DND-41 (cell line): ENCODE data around the gene LRRC27.

Experiments
- ATAC-seq: fragments of 200-7000 bp; cut with Tn5 transposase; 3 replicates; pipeline ENCODE4 v1.9.1; 2021; ENCODE audit warnings: low read depth; ENCODE audit not compliant: insufficient read depth
- DNase-seq: peaks from one replicate; pipeline ENCODE4 v3.0.0-alpha.2; 2020
- H2AFZ ChIP-seq: 2 replicates; pipeline ENCODE4 v1.6.0; 2012; ENCODE audit warnings: low read depth, low read length
- H3K27ac ChIP-seq: 2 replicates; pipeline ENCODE4 v1.5.1; 2012; ENCODE audit warnings: low read length, inconsistent platforms
- H3K27me3 ChIP-seq: fragments of 200-600 bp; sonication (generic); 2 replicates; pipeline ENCODE4 v1.6.0; 2012; ENCODE audit warnings: low read length, mild to moderate bottlenecking, inconsistent platforms; ENCODE audit not compliant: insufficient read depth, poor library complexity
- H3K36me3 ChIP-seq: 2 replicates; pipeline ENCODE4 v1.5.1; 2012; ENCODE audit warnings: low read length, inconsistent platforms; ENCODE audit not compliant: insufficient read depth
- H3K4me1 ChIP-seq: 2 replicates; pipeline ENCODE4 v1.5.1; 2012; ENCODE audit warnings: mild to moderate bottlenecking, low read length; ENCODE audit not compliant: insufficient read depth
- H3K4me2 ChIP-seq: 2 replicates; pipeline ENCODE4 v1.6.0; 2012; ENCODE audit warnings: mild to moderate bottlenecking, moderate library complexity, low read length, inconsistent platforms; ENCODE audit not compliant: insufficient read depth
- H3K4me3 ChIP-seq, 2 experiments: fragments of 200-600 bp in 1 of 2; shearing (Covaris generic) in 1 of 2; 2 replicates each; pipeline ENCODE4 v1.5.1; 2012 to 2016; ENCODE audit warnings: inconsistent platforms in 2 of 2, low read length in 2 of 2, mild to moderate bottlenecking in 2 of 2, low read depth in 1 of 2, moderate library complexity in 1 of 2
- H3K79me2 ChIP-seq: 2 replicates; pipeline ENCODE4 v1.6.0; 2012; ENCODE audit warnings: low read length, inconsistent platforms; ENCODE audit not compliant: insufficient read depth
- H3K9ac ChIP-seq: 2 replicates; pipeline ENCODE4 v1.6.0; 2012; ENCODE audit warnings: low read depth, mild to moderate bottlenecking, inconsistent platforms, low read length, moderate library complexity
- H3K9me3 ChIP-seq: 2 replicates; pipeline ENCODE4 v1.5.1; 2012; ENCODE audit warnings: low read length, moderate library complexity, mild to moderate bottlenecking, inconsistent platforms; ENCODE audit not compliant: insufficient read depth, severe bottlenecking
- H4K20me1 ChIP-seq: 2 replicates; pipeline ENCODE4 v1.6.0; 2012; ENCODE audit warnings: low read length; ENCODE audit not compliant: insufficient read depth
- EZH2 ChIP-seq: IDR thresholded peaks from 3 replicates; pipeline ENCODE4 v1.6.1; 2012; ENCODE audit warnings: borderline replicate concordance, low read depth, mild to moderate bottlenecking, moderate library complexity, low read length, inconsistent platforms; ENCODE audit not compliant: severe bottlenecking
- TF ChIP-seq, protein P1 (sequence below): IDR thresholded peaks from 2 replicates; pipeline ENCODE4 v1.5.1; 2012; ENCODE audit warnings: borderline replicate concordance, low read length, moderate library complexity, mild to moderate bottlenecking; ENCODE audit not compliant: poor library complexity, severe bottlenecking; ENCODE audit errors: extremely low read depth

LRRC27 gene

DNA sequence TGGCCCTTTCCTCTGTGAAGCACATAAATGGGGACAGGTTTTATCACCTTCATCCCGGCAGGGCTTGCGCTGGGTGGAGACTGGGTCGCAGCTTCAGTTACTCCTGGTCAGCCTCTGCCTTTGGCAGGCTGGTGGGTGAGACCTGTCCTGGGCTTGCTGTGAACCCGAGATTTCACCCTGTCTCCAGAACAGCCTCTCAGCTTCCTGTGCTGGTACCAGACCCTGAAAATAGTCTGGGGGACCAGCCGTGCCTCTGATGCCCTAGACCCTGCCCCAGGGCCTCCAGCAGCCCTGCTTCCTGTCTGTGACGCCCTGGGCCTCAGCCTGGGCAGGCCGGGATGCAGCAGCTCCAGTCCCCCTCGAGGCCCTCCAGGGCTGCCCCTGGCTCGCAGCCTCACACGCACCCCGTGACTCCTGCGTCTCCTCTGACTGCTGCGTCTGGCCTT is 51.8 kb downstream of the LRRC27 start:
- Histone ChIP-seq H3K4me3 (no peak overlapping the region), H3K9ac (no peak overlapping the region), H3K4me1 (peaks cover 6% of the 10 kb centered on the region), H3K79me2 (no peaks in the 10 kb centered on the region), H3K9me3 (no peaks in the 10 kb centered on the region), H3K27me3 (no peaks in the 10 kb centered on the region), H3K4me2 (no peak overlapping the region), H2AFZ (no peak overlapping the region), H4K20me1 (0 out of 2 replicates have a peak, but pooled peaks cover 5% of the 10 kb centered on the region), H3K27ac (no peak overlapping the region), H3K36me3 (no peaks in the 10 kb centered on the region)
- ATAC-seq (no peak), DNase-seq (no peak)
- no peak for TF ChIP-seq EZH2
- TF ChIP-seq, protein P1, sequence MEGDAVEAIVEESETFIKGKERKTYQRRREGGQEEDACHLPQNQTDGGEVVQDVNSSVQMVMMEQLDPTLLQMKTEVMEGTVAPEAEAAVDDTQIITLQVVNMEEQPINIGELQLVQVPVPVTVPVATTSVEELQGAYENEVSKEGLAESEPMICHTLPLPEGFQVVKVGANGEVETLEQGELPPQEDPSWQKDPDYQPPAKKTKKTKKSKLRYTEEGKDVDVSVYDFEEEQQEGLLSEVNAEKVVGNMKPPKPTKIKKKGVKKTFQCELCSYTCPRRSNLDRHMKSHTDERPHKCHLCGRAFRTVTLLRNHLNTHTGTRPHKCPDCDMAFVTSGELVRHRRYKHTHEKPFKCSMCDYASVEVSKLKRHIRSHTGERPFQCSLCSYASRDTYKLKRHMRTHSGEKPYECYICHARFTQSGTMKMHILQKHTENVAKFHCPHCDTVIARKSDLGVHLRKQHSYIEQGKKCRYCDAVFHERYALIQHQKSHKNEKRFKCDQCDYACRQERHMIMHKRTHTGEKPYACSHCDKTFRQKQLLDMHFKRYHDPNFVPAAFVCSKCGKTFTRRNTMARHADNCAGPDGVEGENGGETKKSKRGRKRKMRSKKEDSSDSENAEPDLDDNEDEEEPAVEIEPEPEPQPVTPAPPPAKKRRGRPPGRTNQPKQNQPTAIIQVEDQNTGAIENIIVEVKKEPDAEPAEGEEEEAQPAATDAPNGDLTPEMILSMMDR = no peak

DNA sequence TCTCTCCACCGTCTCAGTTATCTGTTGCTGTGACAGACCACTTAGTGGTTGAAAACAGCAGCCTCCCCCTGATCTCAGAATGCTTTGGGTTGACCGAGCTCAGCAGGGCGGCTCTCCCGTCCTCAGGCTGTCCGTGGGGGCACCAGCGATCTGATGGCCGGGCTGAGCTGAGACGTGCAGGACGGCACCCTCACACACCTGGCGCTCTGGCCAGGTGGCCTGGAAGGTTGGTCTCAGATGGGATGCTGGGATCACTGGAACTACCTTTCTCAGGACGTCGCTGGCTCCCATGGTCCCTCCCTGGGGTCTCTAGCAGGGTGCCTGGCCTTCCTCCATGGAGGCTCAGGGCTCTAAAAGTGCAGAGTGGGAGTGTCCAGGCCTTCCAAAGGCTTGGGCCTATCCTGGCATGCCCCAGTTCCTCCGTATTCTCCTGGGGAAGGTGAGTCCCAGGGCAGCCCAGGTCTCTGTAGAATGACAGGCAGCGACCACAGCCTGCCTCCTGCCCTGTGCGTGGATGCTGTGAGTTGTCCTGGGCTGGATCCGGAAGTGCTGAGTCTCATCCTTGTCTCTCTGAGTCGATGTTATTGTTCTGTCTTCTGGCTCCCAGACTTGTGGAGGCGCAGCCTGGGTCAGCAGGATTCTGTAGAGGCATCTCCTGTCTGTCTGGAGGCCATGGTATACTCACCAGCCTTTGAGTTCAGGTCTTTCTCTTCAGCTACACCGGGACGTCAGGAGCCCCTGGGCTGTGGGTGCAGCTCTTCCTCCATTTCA is 52.8 kb downstream of the LRRC27 start:
- no peak overlapping the region for H3K27ac ChIP-seq

DNA sequence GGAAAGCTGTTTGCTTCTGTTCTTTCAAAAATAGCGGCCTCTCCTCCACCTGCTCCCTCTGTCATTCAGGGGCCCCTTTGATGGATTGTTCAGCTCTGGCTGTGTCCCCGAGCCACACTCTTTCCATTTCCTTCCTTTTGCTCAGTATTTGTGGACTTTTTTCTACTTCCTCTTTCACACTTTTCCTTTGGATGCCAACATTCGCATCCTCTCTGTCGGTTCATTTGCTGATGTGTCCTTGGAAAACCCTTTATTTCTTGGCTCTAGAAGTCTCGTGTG is 53.3 kb downstream of the LRRC27 start:
- Histone ChIP-seq H3K9me3 (no peaks in the 10 kb centered on the region), H4K20me1 (0 out of 2 replicates have a peak, but pooled peaks cover 5% of the 10 kb centered on the region), H2AFZ (no peak overlapping the region), H3K4me3 (no peak overlapping the region), H3K4me2 (no peak overlapping the region), H3K27ac (no peak overlapping the region), H3K27me3 (no peaks in the 10 kb centered on the region), H3K4me1 (peaks cover 6% of the 10 kb centered on the region), H3K79me2 (no peaks in the 10 kb centered on the region), H3K36me3 (no peaks in the 10 kb centered on the region), H3K9ac (no peak overlapping the region)
- TF ChIP-seq, protein P1 = no peak
- TF ChIP-seq EZH2 = no peak
- DNase-seq (no peak), ATAC-seq (no peak)

More for the DNA sequence above, 52.8 kb downstream of the LRRC27 start:
- no peak overlapping the region for H2AFZ ChIP-seq
- H3K27me3 ChIP-seq = no peaks in the 10 kb centered on the region
- DNase-seq (no peak), ATAC-seq (no peak)
- no peaks in the 10 kb centered on the region for H3K9me3 ChIP-seq
- TF ChIP-seq EZH2 = no peak
- TF ChIP-seq, protein P1 = no peak
- H3K9ac ChIP-seq = no peak overlapping the region
- H3K4me1 ChIP-seq = peaks cover 6% of the 10 kb centered on the region
- no peak overlapping the region for H3K4me2 ChIP-seq
- no peaks in the 10 kb centered on the region for H3K79me2 ChIP-seq
- 0 out of 2 replicates have a peak, but pooled peaks cover 5% of the 10 kb centered on the region for H4K20me1 ChIP-seq
- H3K4me3 ChIP-seq = no peak overlapping the region
- no peaks in the 10 kb centered on the region for H3K36me3 ChIP-seq
